HuH-7.5 (cell line): ENCODE results near the gene BMP5.

ENCODE experiments used
- DNase-seq: peaks from one replicate; pipeline ENCODE4 v3.0.0; 2011; ENCODE audit warnings: low spot score

BMP5 gene

DNA sequence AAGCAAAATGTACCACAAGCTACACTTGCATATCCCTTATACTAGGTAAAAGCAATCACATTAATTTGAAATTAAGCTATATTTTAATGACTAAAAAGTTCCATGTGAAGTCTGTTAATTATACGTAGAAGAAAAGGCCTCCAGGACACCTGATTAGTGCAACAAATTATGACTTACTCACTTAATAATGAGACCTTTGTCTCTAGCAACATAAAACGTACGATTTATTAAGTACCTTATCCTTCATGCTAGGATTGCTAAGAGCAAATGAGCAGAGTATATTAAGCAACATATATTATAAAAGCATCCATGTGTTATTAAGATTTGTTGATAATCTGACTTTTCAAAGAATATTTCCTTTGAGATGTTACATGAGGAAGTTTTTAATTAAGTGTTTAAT is 2.5 kb downstream of the BMP5 start:
- DNase-seq, result no peak

GRCh38 chr6:55870181-55870813 is 5.1 kb downstream of the BMP5 start:
- DNase-seq, result no peak

DNA sequence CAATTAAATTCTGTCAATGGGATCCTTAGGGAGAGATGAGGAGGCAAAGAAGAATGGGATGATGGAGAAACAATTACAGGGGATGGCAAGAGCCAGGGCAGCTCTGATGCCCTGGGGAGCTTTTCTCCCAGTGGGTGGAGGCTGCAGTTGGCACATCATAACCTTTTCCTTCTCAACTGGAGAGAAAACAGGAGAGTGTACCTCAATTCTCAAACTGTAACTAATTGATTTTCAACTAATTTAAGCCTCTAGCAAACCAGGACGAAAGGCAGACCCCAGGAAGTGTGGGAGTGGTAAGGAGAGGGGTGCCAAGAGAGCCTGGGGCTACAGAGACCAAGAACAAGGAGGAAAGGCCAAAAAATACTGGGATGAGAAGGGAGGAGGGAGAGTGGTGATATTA is 5.7 kb downstream of the BMP5 start:
- DNase-seq, result no peak

DNA sequence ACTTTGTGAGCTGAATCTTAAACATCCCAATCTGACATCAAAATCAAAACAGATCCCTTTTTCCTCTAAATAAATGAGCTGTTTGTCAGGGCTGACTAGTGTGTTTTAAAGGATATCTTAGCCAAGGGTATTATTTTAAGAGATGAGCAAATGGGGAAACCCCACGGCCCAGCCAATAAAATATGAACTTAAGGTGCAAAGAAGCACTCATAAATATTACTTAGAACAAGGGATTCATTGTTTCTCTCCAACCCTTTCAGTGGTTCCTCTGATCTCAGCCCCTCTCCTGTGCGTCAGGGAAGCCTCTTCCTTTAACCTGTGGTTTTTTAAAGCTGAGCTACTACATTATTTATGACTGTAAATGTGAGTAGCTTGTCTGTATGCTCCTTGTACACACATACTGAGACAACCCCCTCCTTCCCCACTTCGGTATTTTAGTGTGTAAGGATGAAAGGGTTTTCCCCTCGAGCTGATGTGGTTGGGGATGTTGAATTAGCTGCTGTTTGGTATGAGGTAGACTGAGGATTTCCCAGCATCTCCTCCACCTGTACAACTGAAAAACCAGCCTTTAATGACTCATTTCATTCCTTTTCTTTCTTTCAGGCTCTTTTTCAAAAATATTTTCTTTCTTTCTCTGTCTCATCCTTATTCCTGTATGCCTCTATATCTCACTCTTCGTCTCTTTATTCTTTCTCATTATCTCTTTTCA is 6.5 kb downstream of the BMP5 start:
- DNase-seq, result no peak

GRCh38 chr6:55868176-55868575 is 7.2 kb downstream of the BMP5 start:
- no peak for DNase-seq

DNA sequence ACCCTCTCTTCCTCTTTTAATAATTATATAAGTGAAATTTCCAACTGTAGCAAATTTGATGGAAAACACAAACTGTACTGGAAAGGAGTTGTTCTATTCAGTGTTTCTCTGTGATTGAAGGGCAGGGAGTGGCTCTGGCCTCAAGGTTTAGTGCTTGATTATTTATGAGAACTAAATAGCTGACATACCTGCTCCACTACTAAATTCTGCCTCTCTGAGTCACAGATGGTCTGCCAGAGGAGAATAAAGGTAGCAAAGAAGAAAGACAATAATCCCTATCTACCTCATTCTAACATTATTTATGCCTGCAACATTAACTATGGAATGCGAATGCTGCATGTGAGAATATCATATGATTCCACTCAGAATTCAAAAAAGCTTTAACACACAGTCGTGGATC is 9.3 kb downstream of the BMP5 start:
- no peak for DNase-seq

GRCh38 chr6:55853008-55854001 is 22.1 kb downstream of the BMP5 start:
- no peak for DNase-seq

- no peak for DNase-seq
Observed at GRCh38 chr6:55841341-55841740, 34.0 kb downstream of the BMP5 start.

- DNase-seq, result no peak
Observed at GRCh38 chr6:55839080-55839479, 36.3 kb downstream of the BMP5 start.

DNA sequence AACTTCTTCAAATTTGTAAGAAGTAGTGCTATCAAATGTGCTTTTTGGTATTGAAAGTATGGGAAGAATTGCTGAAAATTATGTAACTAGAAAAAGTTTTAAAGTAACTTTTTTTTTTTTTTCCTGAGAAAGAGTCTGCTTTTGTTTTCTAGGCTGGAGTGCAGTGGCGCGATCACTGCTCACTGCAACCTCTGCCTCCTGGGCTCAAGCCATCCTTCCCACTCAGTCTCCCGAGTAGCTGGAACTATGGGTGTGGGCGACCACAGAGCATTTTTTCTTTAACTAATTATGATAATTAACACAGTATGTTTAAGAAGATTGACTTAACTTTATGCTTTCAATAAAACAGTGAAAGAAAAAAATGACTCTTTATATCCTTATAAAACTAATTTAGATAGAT is 38.4 kb downstream of the BMP5 start:
- DNase-seq, result no peak

DNA sequence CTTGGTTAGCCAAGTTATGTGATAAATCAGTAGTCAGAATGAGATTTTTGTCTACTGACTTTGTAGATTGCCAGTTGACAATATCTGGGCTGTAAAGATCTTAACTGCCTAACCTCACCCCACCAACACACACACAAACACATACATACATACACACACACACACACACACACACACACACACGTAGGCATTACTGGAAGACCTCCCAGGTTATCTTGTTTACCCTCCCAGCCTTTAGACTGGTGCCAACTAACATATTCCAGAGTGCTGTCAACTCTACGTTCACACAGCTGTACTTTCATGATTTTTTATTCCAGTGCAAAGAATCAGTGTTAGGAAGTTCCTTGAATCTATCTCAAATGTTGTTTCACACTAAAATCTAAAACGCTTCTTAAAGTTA is 38.9 kb downstream of the BMP5 start:
- DNase-seq, result no peak

DNA sequence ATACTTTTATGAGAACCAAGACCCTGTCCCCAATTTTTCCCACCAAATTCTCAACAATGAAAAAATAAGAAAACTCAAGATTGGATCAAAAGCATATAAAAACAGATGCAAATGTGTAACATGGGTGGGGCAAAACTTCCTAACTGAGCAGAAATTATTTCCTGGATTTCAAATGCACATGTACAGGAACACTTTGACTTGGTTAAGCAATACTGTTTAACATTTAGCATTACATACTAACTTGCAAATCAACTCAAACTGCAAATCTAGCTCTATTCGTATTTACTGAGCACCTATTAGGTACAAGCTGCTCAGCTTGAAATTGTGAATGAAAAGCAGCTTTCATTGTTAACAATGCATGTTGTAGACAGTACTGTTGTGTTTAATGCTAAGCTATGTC is 40.2 kb downstream of the BMP5 start:
- DNase-seq, result no peak

- no peak for DNase-seq
Observed at GRCh38 chr6:55833284-55833683, 42.1 kb downstream of the BMP5 start.

GRCh38 chr6:55827818-55828522 is 47.4 kb downstream of the BMP5 start:
- no peak for DNase-seq

- no peak for DNase-seq
Observed at GRCh38 chr6:55826941-55827340, 48.4 kb downstream of the BMP5 start.

DNA sequence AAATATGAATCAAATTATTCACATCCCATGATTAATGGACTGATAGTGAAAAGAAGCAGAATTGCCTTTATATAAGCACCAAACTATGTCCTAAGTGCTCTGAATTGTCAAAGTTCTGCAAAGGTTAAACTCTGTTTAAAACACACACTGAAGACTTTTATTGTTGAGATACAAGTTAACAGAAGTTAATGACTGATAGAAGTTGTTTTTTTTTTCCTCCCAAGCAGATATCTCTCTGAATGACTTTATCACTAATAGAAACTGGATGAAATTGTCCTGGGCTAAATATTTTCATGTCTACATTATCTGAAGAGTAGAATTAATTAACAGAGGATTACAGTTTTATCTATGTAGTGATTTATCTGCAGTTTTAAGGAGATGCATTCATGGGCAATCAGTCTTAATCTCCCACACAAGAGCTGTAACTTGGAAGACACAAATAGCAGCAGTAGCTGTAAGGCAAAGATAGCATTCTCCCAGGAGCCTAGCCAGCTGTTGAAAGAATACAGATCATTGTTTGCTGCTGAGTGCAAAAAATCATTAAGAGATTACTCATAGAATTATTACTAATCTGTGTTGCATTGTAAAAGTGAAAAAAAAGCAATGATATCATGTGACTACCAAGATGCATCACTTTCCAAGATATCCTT is 49.9 kb downstream of the BMP5 start:
- DNase-seq, result no peak

DNA sequence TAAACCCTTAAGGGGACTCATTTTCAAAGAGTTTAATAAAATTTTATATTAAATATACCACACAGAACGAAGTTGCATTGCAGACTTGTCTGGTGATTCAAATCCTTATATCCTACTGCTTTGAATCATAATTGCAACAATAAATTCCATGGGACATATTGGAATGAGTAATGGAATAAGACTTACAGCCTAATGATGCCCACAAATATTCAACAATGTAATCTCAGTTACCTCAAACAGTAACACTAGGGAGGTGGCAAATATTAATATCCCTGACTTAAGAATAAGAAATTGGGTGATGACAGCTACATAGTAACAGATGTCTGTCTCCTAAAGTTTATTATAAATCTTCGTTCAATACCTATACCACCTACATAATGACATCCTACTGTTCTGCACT is 52.6 kb downstream of the BMP5 start:
- no peak for DNase-seq

DNA sequence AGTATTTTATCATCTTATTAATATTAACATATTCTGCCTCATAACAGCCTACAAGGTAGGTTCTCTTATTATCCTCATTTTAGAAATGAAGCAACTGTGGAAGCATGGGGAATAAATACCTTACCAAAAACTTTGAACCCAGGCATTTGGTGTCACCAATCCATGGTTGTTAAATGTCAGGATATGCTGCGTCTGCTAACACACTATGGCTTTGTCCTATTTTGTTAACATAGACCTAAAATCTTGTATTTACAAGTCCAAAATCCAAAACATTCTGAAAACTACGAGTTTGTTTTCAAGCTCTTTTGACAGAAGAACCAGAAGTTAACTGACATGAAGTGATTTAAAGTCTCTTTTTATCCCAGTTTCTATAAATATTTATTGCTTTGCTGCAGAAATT is 53.4 kb downstream of the BMP5 start:
- DNase-seq, result no peak

- no peak for DNase-seq
Observed at GRCh38 chr6:55820696-55821095, 54.7 kb downstream of the BMP5 start.

- no peak for DNase-seq
Observed at GRCh38 chr6:55819811-55820210, 55.6 kb downstream of the BMP5 start.

DNA sequence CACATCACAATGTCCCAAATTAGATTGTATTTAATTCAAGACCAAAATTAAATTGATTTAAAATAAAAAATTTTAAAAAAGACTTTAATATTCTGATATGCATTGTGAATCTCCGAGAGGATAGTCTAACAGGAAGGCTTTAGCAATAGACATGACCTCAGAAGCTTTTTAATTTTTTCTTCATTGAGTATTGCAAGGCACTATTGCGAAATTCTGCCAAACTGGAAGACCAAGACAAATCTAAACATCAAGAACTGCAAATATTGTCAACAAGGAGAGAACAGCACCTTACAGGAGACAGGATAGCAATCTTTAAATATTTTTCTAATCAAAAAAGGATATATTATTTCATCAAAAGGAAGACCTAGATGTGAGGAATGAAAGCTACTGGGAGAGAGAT is 56.9 kb downstream of the BMP5 start:
- no peak for DNase-seq

GRCh38 chr6:55812509-55812908 is 62.9 kb downstream of the BMP5 start:
- DNase-seq, result no peak
